Osteocyte (in vitro differentiated cells): Measurements from ENCODE around the gene APBB2. TPM values are rescaled to one million over a fixed set of nuclear protein-coding genes. Genes with fewer than 3 reads are reported as not detected.

Experiments used
- DNase-seq: peaks from one replicate; pipeline ENCODE4 v3.0.0; 2021; ENCODE audit warnings: mixed read lengths; ENCODE audit not compliant: unreplicated experiment; ENCODE audit errors: extremely low spot score
- H3K27ac Mint-ChIP-seq: one replicate; pipeline ENCODE4 v1.8.0; 2021; ENCODE audit warnings: mild to moderate bottlenecking, mixed read lengths; ENCODE audit not compliant: unreplicated experiment
- H3K27me3 Mint-ChIP-seq: one replicate; pipeline ENCODE4 v1.8.0; 2021; ENCODE audit warnings: mixed read lengths; ENCODE audit not compliant: unreplicated experiment
- H3K36me3 Mint-ChIP-seq: one replicate; pipeline ENCODE4 v1.8.0; 2021; ENCODE audit warnings: mixed read lengths; ENCODE audit not compliant: unreplicated experiment
- H3K4me1 Mint-ChIP-seq: one replicate; pipeline ENCODE4 v1.8.0; 2021; ENCODE audit warnings: mixed read lengths; ENCODE audit not compliant: unreplicated experiment
- H3K4me3 Mint-ChIP-seq: one replicate; pipeline ENCODE4 v1.8.0; 2021; ENCODE audit warnings: mild to moderate bottlenecking, moderate library complexity, mixed read lengths; ENCODE audit not compliant: unreplicated experiment
- H3K9me3 Mint-ChIP-seq: one replicate; pipeline ENCODE4 v1.8.0; 2021; ENCODE audit warnings: mixed read lengths; ENCODE audit not compliant: unreplicated experiment
- CTCF ChIP-seq: fragments of 200-600 bp; sonication (generic); IDR thresholded peaks from 2 replicates; pipeline ENCODE4 v1.5.0; 2021; ENCODE audit warnings: antibody characterized with exemption, mild to moderate bottlenecking, moderate library complexity
- total RNA-seq: library from RNA; stranded (reverse); gene quantifications from 2 replicates; pipeline ENCODE4 v1.2.1, GENCODE V29; 2021

Gene APBB2
- total RNA-seq, 1 donor from 2014 or later = 56.2 TPM

GRCh38 chr4:41236508-41236907, 22.2 kb upstream of the APBB2 start:
- Mint-ChIP-seq H3K27ac (no peak overlapping the region), H3K9me3 (no peaks in the 10 kb centered on the region), H3K4me3 (no peak overlapping the region), H3K36me3 (no peaks in the 10 kb centered on the region), H3K4me1 (no peaks in the 10 kb centered on the region), H3K27me3 (peaks cover 11% of the 10 kb centered on the region)
- no peak for TF ChIP-seq CTCF
- no peak for DNase-seq

GRCh38 chr4:41236032-41236431, 21.7 kb upstream of the APBB2 start:
- no peaks in the 10 kb centered on the region for H3K36me3 Mint-ChIP-seq
- no peak for TF ChIP-seq CTCF
- H3K27me3 Mint-ChIP-seq = peaks cover 11% of the 10 kb centered on the region
- no peak for DNase-seq
- H3K27ac Mint-ChIP-seq = no peak overlapping the region
- no peaks in the 10 kb centered on the region for H3K4me1 Mint-ChIP-seq
- H3K9me3 Mint-ChIP-seq = no peaks in the 10 kb centered on the region
- no peak overlapping the region for H3K4me3 Mint-ChIP-seq

- TF ChIP-seq CTCF = no peak
- no peaks in the 10 kb centered on the region for H3K4me1 Mint-ChIP-seq
- H3K4me3 Mint-ChIP-seq = no peak overlapping the region
These were observed 18.5 kb upstream of the APBB2 start for GRCh38 chr4:41232856-41233255.

GRCh38 chr4:41232406-41232805, 18.1 kb upstream of the APBB2 start:
- Mint-ChIP-seq H3K9me3 (no peaks in the 10 kb centered on the region), H3K4me3 (no peak overlapping the region), H3K4me1 (no peaks in the 10 kb centered on the region), H3K27ac (no peak overlapping the region), H3K36me3 (no peaks in the 10 kb centered on the region), H3K27me3 (peaks cover 14% of the 10 kb centered on the region)
- TF ChIP-seq CTCF = no peak
- no peak for DNase-seq

More at GRCh38 chr4:41232856-41233255, 18.5 kb upstream of the APBB2 start:
- Mint-ChIP-seq H3K9me3 (no peaks in the 10 kb centered on the region), H3K27ac (no peak overlapping the region), H3K36me3 (no peaks in the 10 kb centered on the region), H3K27me3 (peaks cover 14% of the 10 kb centered on the region)
- DNase-seq = no peak

- no peaks in the 10 kb centered on the region for H3K9me3 Mint-ChIP-seq
- DNase-seq = no peak
- H3K4me1 Mint-ChIP-seq = no peaks in the 10 kb centered on the region
- peaks cover 16% of the 10 kb centered on the region for H3K27me3 Mint-ChIP-seq
- H3K4me3 Mint-ChIP-seq = no peak overlapping the region
- no peak overlapping the region for H3K27ac Mint-ChIP-seq
- H3K36me3 Mint-ChIP-seq = no peaks in the 10 kb centered on the region
- TF ChIP-seq CTCF = no peak
These were observed 13.6 kb upstream of the APBB2 start for GRCh38 chr4:41227902-41228301.
